Right atrium auricular region (tissue), 2 donors: ENCODE results near the gene CORO2B. TPM values are rescaled to one million over a fixed set of nuclear protein-coding genes. Genes with fewer than 3 reads are reported as not detected.

Source experiments
- DNase-seq: peaks from one replicate; pipeline ENCODE4 v3.0.0-alpha.2; 2019; ENCODE audit warnings: low spot score
- H3K27ac ChIP-seq, 2 donors: fragments of 200-600 bp; sonication (generic); 1 replicate in 1 of 2; 2 replicates in 1 of 2; pipeline ENCODE4 v1.5.1; 2016 to 2019
- H3K27me3 ChIP-seq, 2 donors: fragments of 200-600 bp; sonication (generic); one replicate each; pipeline versions ENCODE4 v1.5.1 to v1.6.0; 2017 to 2019
- H3K36me3 ChIP-seq: fragments of 200-600 bp; sonication (generic); one replicate; pipeline ENCODE4 v1.5.1; 2016
- H3K4me1 ChIP-seq, 2 donors: fragments of 200-600 bp; sonication (generic); one replicate each; pipeline versions ENCODE4 v1.5.1 to v1.6.0; 2017 to 2019
- H3K4me3 ChIP-seq, 2 donors: fragments of 200-600 bp; sonication (generic); 1 replicate in 1 of 2; 2 replicates in 1 of 2; pipeline ENCODE4 v1.5.1; 2017 to 2019; ENCODE audit warnings: mild to moderate bottlenecking in 1 of 2, moderate library complexity in 1 of 2
- H3K9me3 ChIP-seq, 2 donors: fragments of 200-600 bp; sonication (generic); one replicate each; pipeline ENCODE4 v1.5.1; 2019
- total RNA-seq, 2 donors: library from RNA; depleted of rRNA; stranded (reverse); fragments of >200 nt; gene quantifications; one replicate each; pipeline ENCODE4 v1.1.0, GENCODE V29; 2016
- TF ChIP-seq, protein P1 (sequence below), 2 donors: fragments of 200-600 bp; sonication (generic); IDR thresholded peaks; one replicate each; pipeline ENCODE4 v1.5.1; 2019; ENCODE audit warnings: antibody characterized with exemption in 2 of 2

CORO2B gene
- total RNA-seq, 2 donors from 2014 or later = 6.0 to 9.7 TPM

- Histone ChIP-seq H3K27me3 (no peaks in the 10 kb centered on the region), H3K4me1 (peaks cover 0 to 58% of the 10 kb centered on the region in 2 donors)
Observed at GRCh38 chr15:68639926-68640600, 61.3 kb downstream of the CORO2B start.

DNA sequence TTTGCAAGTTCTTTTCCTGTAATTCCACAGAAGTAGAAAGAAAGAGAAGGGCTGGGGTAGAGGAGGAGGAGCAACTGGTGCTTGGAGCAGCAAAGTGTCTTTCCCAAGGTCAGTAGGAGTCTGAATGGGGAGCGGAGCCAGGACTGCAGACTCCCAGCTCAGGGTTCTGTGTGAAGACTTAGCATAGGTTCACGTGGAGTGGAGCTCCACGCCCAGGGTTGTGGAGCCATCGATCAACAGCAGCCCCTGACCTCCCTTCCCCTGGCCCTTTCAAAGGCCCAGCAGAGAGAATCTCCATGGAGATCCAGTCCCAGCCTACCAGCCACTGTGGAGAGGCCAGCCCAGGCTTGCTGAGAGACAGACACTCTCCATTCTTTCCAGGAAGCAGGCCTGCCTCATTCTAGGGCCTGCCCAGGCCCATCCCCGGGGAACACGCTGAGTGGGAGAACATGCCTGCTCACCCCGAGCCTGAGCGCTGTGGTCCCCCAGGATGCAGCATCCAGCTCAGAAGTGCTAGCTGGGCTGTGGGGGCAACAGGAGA lies 62.1 kb downstream of the CORO2B start:
- Histone ChIP-seq H3K27me3 (no peaks in the 10 kb centered on the region), H3K4me3 (no peak overlapping the region), H3K4me1 (peaks cover 0 to 50% of the 10 kb centered on the region in 2 donors), H3K27ac (peak overlapping the region; percentile 36 to 68), H3K9me3 (no peaks in the 10 kb centered on the region), H3K36me3 (no peaks in the 10 kb centered on the region)
- TF ChIP-seq, protein P1, sequence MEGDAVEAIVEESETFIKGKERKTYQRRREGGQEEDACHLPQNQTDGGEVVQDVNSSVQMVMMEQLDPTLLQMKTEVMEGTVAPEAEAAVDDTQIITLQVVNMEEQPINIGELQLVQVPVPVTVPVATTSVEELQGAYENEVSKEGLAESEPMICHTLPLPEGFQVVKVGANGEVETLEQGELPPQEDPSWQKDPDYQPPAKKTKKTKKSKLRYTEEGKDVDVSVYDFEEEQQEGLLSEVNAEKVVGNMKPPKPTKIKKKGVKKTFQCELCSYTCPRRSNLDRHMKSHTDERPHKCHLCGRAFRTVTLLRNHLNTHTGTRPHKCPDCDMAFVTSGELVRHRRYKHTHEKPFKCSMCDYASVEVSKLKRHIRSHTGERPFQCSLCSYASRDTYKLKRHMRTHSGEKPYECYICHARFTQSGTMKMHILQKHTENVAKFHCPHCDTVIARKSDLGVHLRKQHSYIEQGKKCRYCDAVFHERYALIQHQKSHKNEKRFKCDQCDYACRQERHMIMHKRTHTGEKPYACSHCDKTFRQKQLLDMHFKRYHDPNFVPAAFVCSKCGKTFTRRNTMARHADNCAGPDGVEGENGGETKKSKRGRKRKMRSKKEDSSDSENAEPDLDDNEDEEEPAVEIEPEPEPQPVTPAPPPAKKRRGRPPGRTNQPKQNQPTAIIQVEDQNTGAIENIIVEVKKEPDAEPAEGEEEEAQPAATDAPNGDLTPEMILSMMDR (IDR thresholded peaks at IDR 0.05) = no peak
- no peak for DNase-seq

More at GRCh38 chr15:68639926-68640600, 61.3 kb downstream of the CORO2B start:
- Histone ChIP-seq H3K36me3 (no peaks in the 10 kb centered on the region), H3K9me3 (no peaks in the 10 kb centered on the region), H3K4me3 (no peak overlapping the region), H3K27ac (peak overlapping the region in 1 of 2 donors; percentile 68)
- TF ChIP-seq, protein P1 (IDR thresholded peaks at IDR 0.05) = no peak
- DNase-seq = no peak

GRCh38 chr15:68641376-68641775 lies 62.6 kb downstream of the CORO2B start:
- DNase-seq = no peak
- no peak overlapping the region for H3K4me3 ChIP-seq
- H3K27me3 ChIP-seq = no peaks in the 10 kb centered on the region
- H3K27ac ChIP-seq = peak overlapping the region; percentile 36 to 68
- H3K9me3 ChIP-seq = no peaks in the 10 kb centered on the region
- TF ChIP-seq, protein P1 (IDR thresholded peaks at IDR 0.05) = no peak
- H3K4me1 ChIP-seq = peaks cover 0 to 45% of the 10 kb centered on the region in 2 donors
- H3K36me3 ChIP-seq = no peaks in the 10 kb centered on the region

- no peak overlapping the region for H3K27ac ChIP-seq
- no peaks in the 10 kb centered on the region for H3K9me3 ChIP-seq
- no peaks in the 10 kb centered on the region for H3K36me3 ChIP-seq
- no peak for DNase-seq
- TF ChIP-seq, protein P1 (IDR thresholded peaks at IDR 0.05) = no peak
- H3K27me3 ChIP-seq = no peaks in the 10 kb centered on the region
- H3K4me1 ChIP-seq = peaks cover 0 to 39% of the 10 kb centered on the region in 2 donors
- H3K4me3 ChIP-seq = no peak overlapping the region
Observed at GRCh38 chr15:68642491-68642845, 63.7 kb downstream of the CORO2B start.

DNA sequence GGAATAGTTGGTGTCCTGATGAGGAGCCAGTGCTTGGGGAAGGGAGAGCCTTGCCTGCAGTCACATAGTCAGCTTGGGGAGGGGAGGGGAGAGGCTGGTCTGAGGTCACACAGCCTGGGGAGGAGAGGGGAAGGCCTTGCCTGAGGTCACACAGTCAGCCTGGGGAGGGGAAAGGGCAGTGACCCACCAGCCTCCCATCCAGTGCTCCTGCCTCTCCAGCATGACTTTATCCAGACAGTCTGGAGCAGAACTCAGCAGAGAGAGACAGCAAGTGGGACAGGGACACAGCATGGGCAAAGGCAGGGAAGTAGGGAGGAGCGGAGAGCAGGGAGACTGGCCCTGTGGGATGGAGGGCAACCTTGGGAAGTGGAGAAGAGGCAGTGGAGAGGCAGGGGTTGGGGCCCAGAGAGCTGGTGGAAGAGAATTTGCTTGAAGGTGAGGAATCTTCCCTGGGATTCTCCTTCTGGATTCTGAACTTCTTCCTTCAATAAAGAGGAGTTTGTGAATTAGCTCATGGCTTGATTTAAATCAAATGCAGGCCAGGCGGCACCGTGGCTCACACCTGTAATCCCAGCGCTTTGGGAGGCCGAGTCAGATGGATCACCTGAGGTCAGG lies 64.5 kb downstream of the CORO2B start:
- peaks cover 0 to 34% of the 10 kb centered on the region in 2 donors for H3K4me1 ChIP-seq
- no peak for DNase-seq
- TF ChIP-seq, protein P1 (IDR thresholded peaks at IDR 0.05) = no peak
- H3K27me3 ChIP-seq = no peaks in the 10 kb centered on the region
- no peak overlapping the region for H3K4me3 ChIP-seq
- H3K36me3 ChIP-seq = no peaks in the 10 kb centered on the region
- H3K9me3 ChIP-seq = no peaks in the 10 kb centered on the region
- peak overlapping the region in 1 of 2 donors; percentile 29 for H3K27ac ChIP-seq
